Ishikawa (cell line): ENCODE data around the gene RFX2.
A peak's percentile ranks its signal among the peaks of the same experiment; 100 is the strongest.

Source experiments
- CEBPB ChIP-seq: IDR thresholded peaks from 2 replicates; pipeline ENCODE4 v1.6.1; 2012
- CREB1 ChIP-seq: IDR thresholded peaks from 2 replicates; pipeline ENCODE4 v1.6.1; 2012; ENCODE audit warnings: low read depth
- EGR1 ChIP-seq: IDR thresholded peaks from 2 replicates; pipeline ENCODE4 v1.6.1; 2012
- EP300 ChIP-seq: IDR thresholded peaks from 2 replicates; pipeline ENCODE4 v1.6.1; 2012; ENCODE audit warnings: borderline replicate concordance
- FOXM1 ChIP-seq: IDR thresholded peaks from 2 replicates; pipeline ENCODE4 v1.6.1; 2012; ENCODE audit warnings: low read depth, borderline replicate concordance
- NFIC ChIP-seq: IDR thresholded peaks from 2 replicates; pipeline ENCODE4 v1.6.1; 2012
- RAD21 ChIP-seq: IDR thresholded peaks from 2 replicates; pipeline ENCODE4 v1.6.1; 2012; ENCODE audit warnings: low read depth
- TAF1 ChIP-seq: IDR thresholded peaks from 2 replicates; pipeline ENCODE4 v1.6.1; 2012; ENCODE audit warnings: low read depth, mild to moderate bottlenecking
- TCF12 ChIP-seq: IDR thresholded peaks from 2 replicates; pipeline ENCODE4 v1.6.1; 2012; ENCODE audit warnings: low read depth
- TEAD4 ChIP-seq: IDR thresholded peaks from 2 replicates; pipeline ENCODE4 v1.6.1; 2012
- YY1 ChIP-seq: IDR thresholded peaks from 2 replicates; pipeline ENCODE4 v1.6.1; 2012; ENCODE audit warnings: low read depth
- ZBTB7A ChIP-seq: IDR thresholded peaks from 2 replicates; pipeline ENCODE4 v1.6.1; 2012; ENCODE audit warnings: low read depth
- TF ChIP-seq, protein P1 (sequence below): IDR thresholded peaks from 2 replicates; pipeline ENCODE4 v1.6.1; 2012; ENCODE audit warnings: low read depth, mild to moderate bottlenecking
- TF ChIP-seq, protein P2 (sequence below): IDR thresholded peaks from 2 replicates; pipeline ENCODE4 v1.6.1; 2012
- TF ChIP-seq, protein P3 (sequence below): IDR thresholded peaks from 2 replicates; pipeline ENCODE4 v1.6.1; 2012

The RFX2 gene

DNA sequence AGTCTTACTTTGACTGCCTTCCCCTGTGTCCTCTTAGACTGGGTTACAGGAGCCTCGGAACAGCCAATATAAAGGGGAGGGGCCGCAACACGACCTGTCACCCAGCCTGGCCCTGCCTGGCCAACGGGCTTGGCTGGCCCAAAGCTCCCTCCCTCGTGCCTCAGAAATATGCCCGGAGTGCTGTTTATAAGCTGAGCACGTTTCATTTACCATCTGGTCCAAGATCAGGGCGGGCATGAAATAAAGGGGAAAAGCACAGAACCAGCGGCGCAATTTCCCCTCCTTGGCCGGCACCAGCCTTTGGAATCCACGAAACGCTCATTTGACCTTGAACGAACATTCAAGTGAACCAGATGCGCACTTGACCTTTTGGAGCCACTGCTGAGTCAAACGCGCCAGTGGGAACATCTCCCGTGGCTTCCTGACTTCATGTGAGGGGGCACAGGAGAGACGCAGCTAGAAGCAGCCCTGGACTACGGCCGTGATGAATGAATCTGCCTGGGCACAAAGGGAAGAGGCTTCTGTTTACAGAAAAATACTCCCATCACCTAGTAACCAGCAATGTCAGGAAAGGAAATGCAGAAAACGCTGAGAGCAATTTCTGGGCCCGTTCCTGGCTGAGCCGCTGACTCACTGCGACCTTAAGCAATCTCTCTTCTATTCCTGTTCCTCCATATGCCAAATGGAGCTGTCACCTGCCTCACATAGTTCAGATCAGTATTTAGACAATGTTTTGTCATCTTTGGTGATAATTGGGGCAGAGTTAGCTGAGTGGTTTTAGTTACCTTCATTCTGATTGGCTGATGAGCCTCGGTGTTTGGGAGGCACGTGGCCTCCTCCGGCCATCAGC, 53.3 kb downstream of the RFX2 start:
- TF ChIP-seq RAD21 (no peak), ZBTB7A (no peak), YY1 (no peak), FOXM1 (no peak), TEAD4 (no peak), EGR1 (no peak), NFIC (no peak), CREB1 (no peak), TAF1 (no peak), EP300 (no peak)
- TF ChIP-seq, protein P1, sequence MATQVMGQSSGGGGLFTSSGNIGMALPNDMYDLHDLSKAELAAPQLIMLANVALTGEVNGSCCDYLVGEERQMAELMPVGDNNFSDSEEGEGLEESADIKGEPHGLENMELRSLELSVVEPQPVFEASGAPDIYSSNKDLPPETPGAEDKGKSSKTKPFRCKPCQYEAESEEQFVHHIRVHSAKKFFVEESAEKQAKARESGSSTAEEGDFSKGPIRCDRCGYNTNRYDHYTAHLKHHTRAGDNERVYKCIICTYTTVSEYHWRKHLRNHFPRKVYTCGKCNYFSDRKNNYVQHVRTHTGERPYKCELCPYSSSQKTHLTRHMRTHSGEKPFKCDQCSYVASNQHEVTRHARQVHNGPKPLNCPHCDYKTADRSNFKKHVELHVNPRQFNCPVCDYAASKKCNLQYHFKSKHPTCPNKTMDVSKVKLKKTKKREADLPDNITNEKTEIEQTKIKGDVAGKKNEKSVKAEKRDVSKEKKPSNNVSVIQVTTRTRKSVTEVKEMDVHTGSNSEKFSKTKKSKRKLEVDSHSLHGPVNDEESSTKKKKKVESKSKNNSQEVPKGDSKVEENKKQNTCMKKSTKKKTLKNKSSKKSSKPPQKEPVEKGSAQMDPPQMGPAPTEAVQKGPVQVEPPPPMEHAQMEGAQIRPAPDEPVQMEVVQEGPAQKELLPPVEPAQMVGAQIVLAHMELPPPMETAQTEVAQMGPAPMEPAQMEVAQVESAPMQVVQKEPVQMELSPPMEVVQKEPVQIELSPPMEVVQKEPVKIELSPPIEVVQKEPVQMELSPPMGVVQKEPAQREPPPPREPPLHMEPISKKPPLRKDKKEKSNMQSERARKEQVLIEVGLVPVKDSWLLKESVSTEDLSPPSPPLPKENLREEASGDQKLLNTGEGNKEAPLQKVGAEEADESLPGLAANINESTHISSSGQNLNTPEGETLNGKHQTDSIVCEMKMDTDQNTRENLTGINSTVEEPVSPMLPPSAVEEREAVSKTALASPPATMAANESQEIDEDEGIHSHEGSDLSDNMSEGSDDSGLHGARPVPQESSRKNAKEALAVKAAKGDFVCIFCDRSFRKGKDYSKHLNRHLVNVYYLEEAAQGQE = no peak
- TF ChIP-seq, protein P2, sequence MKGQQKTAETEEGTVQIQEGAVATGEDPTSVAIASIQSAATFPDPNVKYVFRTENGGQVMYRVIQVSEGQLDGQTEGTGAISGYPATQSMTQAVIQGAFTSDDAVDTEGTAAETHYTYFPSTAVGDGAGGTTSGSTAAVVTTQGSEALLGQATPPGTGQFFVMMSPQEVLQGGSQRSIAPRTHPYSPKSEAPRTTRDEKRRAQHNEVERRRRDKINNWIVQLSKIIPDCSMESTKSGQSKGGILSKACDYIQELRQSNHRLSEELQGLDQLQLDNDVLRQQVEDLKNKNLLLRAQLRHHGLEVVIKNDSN = no peak
- TF ChIP-seq, protein P3, sequence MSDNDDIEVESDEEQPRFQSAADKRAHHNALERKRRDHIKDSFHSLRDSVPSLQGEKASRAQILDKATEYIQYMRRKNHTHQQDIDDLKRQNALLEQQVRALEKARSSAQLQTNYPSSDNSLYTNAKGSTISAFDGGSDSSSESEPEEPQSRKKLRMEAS = no peak

DNA sequence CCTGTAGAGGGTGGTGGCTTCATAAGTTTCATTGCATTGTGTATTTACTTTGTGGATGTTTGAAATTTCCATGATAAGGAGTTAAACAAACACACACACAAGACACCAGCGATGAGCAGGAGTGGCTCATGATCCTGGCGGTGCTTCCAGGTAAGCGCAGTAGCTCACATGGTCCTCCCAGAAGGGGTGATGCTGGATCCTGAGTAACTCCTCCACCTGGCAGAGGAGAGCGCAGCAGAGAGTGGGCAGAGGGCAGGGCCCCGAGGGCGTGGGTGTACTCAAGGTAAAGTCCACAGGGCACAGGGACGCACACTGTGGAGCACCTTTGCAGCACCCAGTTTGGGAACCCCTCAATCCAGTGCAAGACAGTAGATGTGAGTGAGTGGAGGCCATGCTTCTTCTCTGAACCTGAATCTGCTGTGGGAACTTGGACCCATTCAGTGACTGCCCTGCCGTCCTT, 54.0 kb downstream of the RFX2 start:
- TF ChIP-seq EP300 = no peak
- TF ChIP-seq TCF12 = no peak
- no peak for TF ChIP-seq CEBPB
- TF ChIP-seq, protein P1 = no peak
- no peak for TF ChIP-seq TAF1
- TF ChIP-seq ZBTB7A = no peak
- TF ChIP-seq TEAD4 = no peak

DNA sequence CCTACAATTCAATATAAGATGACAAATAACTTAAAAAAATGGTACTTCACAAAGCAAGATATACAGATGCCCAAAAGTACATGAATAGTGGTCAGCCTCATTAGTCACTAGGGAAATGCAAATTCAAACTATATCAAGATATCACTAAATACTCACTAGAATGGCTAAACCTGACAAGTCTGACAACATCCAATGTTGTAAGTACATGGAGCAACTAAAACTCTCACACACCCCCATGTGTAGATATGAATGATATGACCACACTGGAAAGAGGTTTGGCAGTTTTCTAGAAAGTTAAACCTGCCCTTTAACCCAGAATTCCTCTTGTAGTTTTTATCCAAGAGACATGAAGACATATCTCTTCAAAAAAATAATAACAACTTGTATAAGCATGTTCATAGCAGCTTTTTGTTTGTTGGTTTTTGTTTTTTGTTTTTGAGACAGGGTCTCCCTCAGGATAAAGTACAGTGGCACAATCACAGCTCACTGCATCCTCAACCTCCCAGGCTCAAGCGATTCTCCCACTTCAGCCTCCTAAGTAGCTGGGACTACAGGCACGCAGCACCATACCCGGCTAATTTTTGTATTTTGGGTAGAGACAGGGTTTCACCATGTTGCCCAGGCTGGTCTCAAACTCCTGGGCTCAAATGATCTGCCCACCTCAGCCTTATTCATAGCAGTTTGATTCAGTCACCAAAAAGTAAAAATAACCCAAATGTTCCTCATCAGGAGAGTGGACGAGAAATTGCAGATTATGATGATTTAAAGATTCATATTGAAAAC, 55.1 kb downstream of the RFX2 start:
- TF ChIP-seq RAD21 = no peak
- no peak for TF ChIP-seq CREB1
- TF ChIP-seq, protein P2 = no peak
- TF ChIP-seq FOXM1 = no peak
- TF ChIP-seq EP300 = no peak
- no peak for TF ChIP-seq CEBPB
- TF ChIP-seq, protein P1 = no peak
- no peak for TF ChIP-seq NFIC
- no peak for TF ChIP-seq YY1

DNA sequence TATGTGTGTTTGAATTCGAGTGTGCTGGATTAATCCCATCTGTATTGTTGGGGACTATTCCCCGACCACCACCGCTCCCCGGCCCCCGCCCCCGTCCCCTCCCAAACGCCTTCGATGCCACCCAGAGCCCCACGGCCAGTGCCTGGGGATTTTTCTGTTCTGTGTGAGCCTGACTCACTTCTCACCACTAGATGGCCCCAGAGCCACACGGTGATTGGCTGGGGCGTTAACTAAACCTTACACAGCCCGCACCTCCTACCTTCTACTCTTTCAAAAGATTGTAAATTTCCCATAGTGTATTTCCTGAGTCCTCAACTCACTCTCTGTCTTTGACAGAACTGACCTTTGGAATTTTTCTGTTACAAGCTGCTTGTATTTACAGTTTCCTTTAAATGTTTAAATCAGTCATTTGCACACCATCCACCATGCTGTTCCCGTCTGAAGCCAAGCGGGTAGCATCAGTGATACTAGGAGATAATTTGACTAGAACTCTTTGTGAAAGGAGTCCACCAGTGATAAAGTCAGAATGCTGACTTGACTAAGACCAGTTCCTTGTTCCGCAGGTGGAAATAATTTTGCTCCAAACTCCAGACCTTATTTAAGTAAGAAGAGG, 61.4 kb downstream of the RFX2 start:
- TF ChIP-seq EGR1 = no peak
- TF ChIP-seq TCF12 = no peak
- TF ChIP-seq YY1 = no peak
- TF ChIP-seq RAD21 = peak; percentile 98
- TF ChIP-seq, protein P2 = no peak
- no peak for TF ChIP-seq CEBPB
- no peak for TF ChIP-seq CREB1
